T-cell (primary cell): ENCODE results near the gene CARMIL1. TPM values are rescaled to one million over a fixed set of nuclear protein-coding genes. Genes with fewer than 3 reads are reported as not detected.

Experiments used
- ATAC-seq, 4 experiments: fragments of 200-7000 bp in 3 of 4; fragments of 150-1000 bp in 1 of 4; cut with Tn5 transposase; replicated peaks in 1 of 4; 1 replicate in 3 of 4; 2 replicates in 1 of 4; pipeline ENCODE4 v1.10.0; 2021; ENCODE audit warnings: moderate library complexity in 3 of 4, mild to moderate bottlenecking in 2 of 4, moderate number of reproducible peaks in 1 of 4
- CTCF ChIA-PET, 2 donors: fragments of 300-600 bp; sonication (Branson Sonifier 250); formaldehyde crosslinking; loops; one replicate each; lab custom pipeline; 2022; ENCODE audit warnings: antibody characterized with exemption in 2 of 2; lab: Charles Lee
- POLR2A ChIA-PET, 2 donors: fragments of 300-600 bp; sonication (Branson Sonifier 250); formaldehyde crosslinking; loops; one replicate each; lab custom pipeline; 2022; ENCODE audit warnings: antibody characterized with exemption in 2 of 2; lab: Charles Lee
- DNase-seq, 35 experiments: peaks; one replicate each; pipeline versions ENCODE4 v3.0.0 to v3.0.0-alpha.2; 2013 to 2023
- H3K27ac ChIP-seq: one replicate; pipeline ENCODE4 v1.5.1; 2013; ENCODE audit warnings: low read length
- H3K27me3 ChIP-seq, 2 experiments: replicated peaks in 1 of 2; 1 replicate in 1 of 2; 2 replicates in 1 of 2; pipeline versions ENCODE4 v1.6.1 to v1.7.0; 2013; ENCODE audit warnings: low read length in 1 of 2, mixed read lengths in 1 of 2; ENCODE audit not compliant: control insufficient read depth in 2 of 2, insufficient read depth in 2 of 2; ENCODE audit errors: extremely low read depth in 1 of 2
- H3K36me3 ChIP-seq, 2 donors: 1 replicate in 1 of 2; 2 replicates in 1 of 2; pipeline versions ENCODE4 v1.6.1 to v1.7.0; 2013; ENCODE audit warnings: low read length in 1 of 2; ENCODE audit not compliant: control insufficient read depth in 2 of 2, insufficient read depth in 1 of 2; ENCODE audit errors: extremely low read depth in 1 of 2
- H3K4me1 ChIP-seq, 2 experiments: 1 replicate in 1 of 2; 2 replicates in 1 of 2; pipeline versions ENCODE4 v1.6.1 to v1.7.0; 2013; ENCODE audit warnings: low read length in 2 of 2, mixed read lengths in 1 of 2; ENCODE audit not compliant: insufficient read depth in 2 of 2, control insufficient read depth in 1 of 2; ENCODE audit errors: extremely low read depth in 1 of 2
- H3K4me3 ChIP-seq, 2 donors: 1 replicate in 1 of 2; 2 replicates in 1 of 2; pipeline versions ENCODE4 v1.5.1 to v1.7.0; 2013; ENCODE audit warnings: mild to moderate bottlenecking in 2 of 2, low read length in 1 of 2, moderate library complexity in 1 of 2; ENCODE audit not compliant: control insufficient read depth in 1 of 2; ENCODE audit errors: extremely low read depth in 1 of 2
- H3K9me3 ChIP-seq: 2 replicates; pipeline ENCODE4 v1.7.0; 2013
- H3K27ac Mint-ChIP-seq, 2 donors: one replicate each; pipeline ENCODE4 v1.8.0; 2020 to 2021; ENCODE audit warnings: mild to moderate bottlenecking in 2 of 2, mixed read lengths in 2 of 2
- H3K27me3 Mint-ChIP-seq, 2 donors: one replicate each; pipeline ENCODE4 v1.8.0; 2021 to 2022; ENCODE audit warnings: mixed read lengths in 2 of 2
- H3K36me3 Mint-ChIP-seq: one replicate; pipeline ENCODE4 v1.8.0; 2021; ENCODE audit warnings: mixed read lengths
- H3K4me1 Mint-ChIP-seq, 3 donors: one replicate each; pipeline ENCODE4 v1.8.0; 2020 to 2022; ENCODE audit warnings: mixed read lengths in 3 of 3, mild to moderate bottlenecking in 1 of 3
- H3K4me3 Mint-ChIP-seq, 3 donors: one replicate each; pipeline ENCODE4 v1.8.0; 2020 to 2022; ENCODE audit warnings: mild to moderate bottlenecking in 3 of 3, mixed read lengths in 3 of 3, moderate library complexity in 3 of 3
- H3K9me3 Mint-ChIP-seq, 3 donors: one replicate each; pipeline ENCODE4 v1.8.0; 2020 to 2022; ENCODE audit warnings: mixed read lengths in 3 of 3
- WGBS: methylation state at CpG from one replicate; pipeline ENCODE4 v1.1.5; 2013; ENCODE audit warnings: missing lambda C conversion rate; ENCODE audit not compliant: insufficient coverage; 5-methylcytosine and 5-hydroxymethylcytosine counted together
- total RNA-seq, 35 experiments: library from RNA in 6 of 35; stranded (reverse) in 6 of 35; fragments of 120-200 nt in 1 of 35; gene quantifications; one replicate each; pipeline versions ENCODE4 v1.2.1 to v1.2.4 and lab custom pipeline; 2013 to 2026

The CARMIL1 gene
- total RNA-seq, 5 donors from 2014 or later (not counting 1 experiment from before 2014, with no cell fraction given) = 4.0 to 11.6 (median 6.1) TPM

DNA sequence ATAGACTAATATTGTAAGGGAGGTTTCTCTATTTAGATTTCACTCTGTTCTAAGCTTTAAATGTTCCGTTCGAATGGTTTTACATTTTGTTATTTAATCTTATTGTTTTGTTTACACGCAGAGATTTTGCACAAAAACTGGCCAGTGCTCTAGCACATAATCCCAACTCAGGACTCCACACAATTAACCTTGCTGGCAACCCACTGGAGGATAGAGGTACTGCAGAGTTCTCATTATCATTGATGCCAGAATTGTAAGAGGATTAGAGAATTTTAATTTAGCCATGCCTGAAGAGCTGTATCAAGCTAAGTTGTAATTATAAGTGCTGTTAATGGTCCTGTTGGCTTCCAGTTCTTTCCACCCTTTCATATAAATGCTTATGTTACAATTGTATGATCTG, 193.1 kb downstream of the CARMIL1 start:
- Mint-ChIP-seq H3K9me3 (no peaks in the 10 kb centered on the region), H3K4me3 (no peak overlapping the region), H3K27me3 (no peaks in the 10 kb centered on the region), H3K36me3 (peaks cover 31% of the 10 kb centered on the region), H3K4me1 (no peaks in the 10 kb centered on the region), H3K27ac (no peak overlapping the region)
- DNase-seq (peak in 1 of 35 experiments; percentile 7), ATAC-seq (no peak)
- H3K36me3 ChIP-seq = no peaks in the 10 kb centered on the region
- no peak overlapping the region for H3K4me3 ChIP-seq
- no peaks in the 10 kb centered on the region for H3K9me3 ChIP-seq
- POLR2A ChIA-PET = no interaction called here
- no peak overlapping the region for H3K27ac ChIP-seq
- no peaks in the 10 kb centered on the region for H3K27me3 ChIP-seq
- CTCF ChIA-PET = interaction anchor here (0.6 to 1.7 kb wide), 3 partner anchors 16 to 207 kb away, joined by 3 to 5 read pairs (median 3); no protein-coding TSS in a partner anchor
- WGBS = no CpG with 5 or more reads among the region's 3 CpGs
- no peaks in the 10 kb centered on the region for H3K4me1 ChIP-seq

DNA sequence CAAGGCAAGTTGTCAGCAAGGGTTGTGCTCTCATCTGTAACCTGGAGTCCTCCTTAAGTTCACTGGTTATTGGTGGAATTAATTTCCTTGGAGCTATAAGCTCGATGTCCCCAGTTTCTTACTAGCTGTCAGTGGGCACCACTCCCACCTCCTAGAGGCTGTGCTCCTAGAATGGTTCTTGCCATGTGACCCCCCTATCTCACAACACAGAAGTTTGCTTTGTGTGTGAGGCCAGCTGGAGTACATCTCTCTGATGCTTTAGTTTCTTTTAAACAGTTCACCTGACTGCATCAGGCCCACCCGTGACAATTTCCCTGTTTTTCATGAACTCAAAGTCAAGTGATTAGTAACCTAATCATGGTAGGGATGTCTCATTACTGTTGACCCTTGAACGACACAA, 193.7 kb downstream of the CARMIL1 start:
- H3K27ac Mint-ChIP-seq = no peak overlapping the region

DNA sequence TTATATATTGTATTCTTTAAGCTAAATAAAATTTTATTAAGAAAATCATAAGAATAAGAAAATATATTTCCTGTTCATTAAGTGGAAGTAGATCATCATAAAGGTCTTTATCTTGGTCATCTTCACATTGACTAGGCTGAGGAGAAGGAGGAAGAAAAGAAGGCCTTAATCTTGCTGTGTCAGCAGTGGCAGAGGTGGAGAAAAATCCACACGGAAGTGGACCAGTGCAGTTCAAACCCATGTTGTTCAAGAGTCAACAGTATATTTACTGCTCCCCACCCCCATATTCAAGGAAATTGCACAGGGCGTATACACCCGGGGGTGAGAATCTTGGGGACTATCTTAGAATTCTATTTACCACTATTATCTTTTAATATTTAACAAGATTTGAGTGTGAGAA, 194.3 kb downstream of the CARMIL1 start:
- Histone ChIP-seq H3K27me3 (no peaks in the 10 kb centered on the region), H3K9me3 (no peaks in the 10 kb centered on the region), H3K27ac (no peak overlapping the region), H3K4me1 (no peaks in the 10 kb centered on the region), H3K4me3 (no peak overlapping the region), H3K36me3 (no peaks in the 10 kb centered on the region)
- Mint-ChIP-seq H3K4me3 (no peak overlapping the region), H3K27me3 (no peaks in the 10 kb centered on the region), H3K4me1 (no peaks in the 10 kb centered on the region), H3K9me3 (no peaks in the 10 kb centered on the region), H3K27ac (no peak overlapping the region), H3K36me3 (peaks cover 29% of the 10 kb centered on the region)
- ATAC-seq = no peak
- no CpG with 5 or more reads among the region's 3 CpGs for WGBS
- DNase-seq = no peak
- ChIA-PET CTCF (interaction anchor here in 1 of 2 donors (0.6 to 1.7 kb wide), 2 partner anchors 16 to 196 kb away, joined by 3 to 5 read pairs; no protein-coding TSS in a partner anchor), POLR2A (interaction anchor here in 1 of 2 donors (0.5 kb wide), 1 partner anchor 22 kb away, joined by 3 read pairs; no protein-coding TSS in a partner anchor)

More for the DNA sequence above, 193.7 kb downstream of the CARMIL1 start:
- no CpG with 5 or more reads among the region's 3 CpGs for WGBS
- CTCF ChIA-PET = interaction anchor here (0.6 to 1.7 kb wide), 4 partner anchors 16 to 207 kb away, joined by 3 to 5 read pairs (median 3); no protein-coding TSS in a partner anchor
- Histone ChIP-seq H3K4me3 (no peak overlapping the region), H3K4me1 (no peaks in the 10 kb centered on the region), H3K27ac (no peak overlapping the region), H3K27me3 (no peaks in the 10 kb centered on the region), H3K36me3 (no peaks in the 10 kb centered on the region), H3K9me3 (no peaks in the 10 kb centered on the region)
- no peaks in the 10 kb centered on the region for H3K4me1 Mint-ChIP-seq
- ATAC-seq (no peak), DNase-seq (no peak)
- peaks cover 28% of the 10 kb centered on the region for H3K36me3 Mint-ChIP-seq
- H3K9me3 Mint-ChIP-seq = no peaks in the 10 kb centered on the region
- H3K27me3 Mint-ChIP-seq = no peaks in the 10 kb centered on the region
- H3K4me3 Mint-ChIP-seq = no peak overlapping the region
- POLR2A ChIA-PET = no interaction called here

DNA sequence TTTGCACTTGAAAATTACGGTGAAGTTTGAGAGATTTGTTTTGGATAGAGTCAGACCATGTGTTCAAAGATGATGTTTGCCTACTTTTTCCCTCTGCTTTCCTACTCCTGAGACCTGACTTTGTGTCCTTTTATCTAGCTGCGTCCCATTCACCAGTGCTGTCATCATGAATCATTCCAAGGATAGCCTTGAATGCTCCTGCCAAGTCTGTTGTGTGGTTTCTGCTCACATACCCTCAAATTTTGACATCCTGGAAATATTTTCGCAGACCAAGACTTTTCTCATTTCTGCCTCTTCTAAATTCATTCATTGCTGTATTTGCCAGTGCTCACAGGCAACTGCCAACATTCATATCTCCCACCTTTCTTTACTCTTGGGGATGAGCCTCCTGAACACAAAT, 197.0 kb downstream of the CARMIL1 start:
- no peak overlapping the region for H3K27ac ChIP-seq
- ChIA-PET POLR2A (no interaction called here), CTCF (interaction anchor here in 1 of 2 donors (1.2 to 1.4 kb wide), 2 partner anchors 14 to 20 kb away, joined by 3 to 4 read pairs; no protein-coding TSS in a partner anchor)
- DNase-seq (no peak), ATAC-seq (no peak)
- H3K27me3 ChIP-seq = no peaks in the 10 kb centered on the region
- H3K4me3 Mint-ChIP-seq = no peak overlapping the region
- H3K4me3 ChIP-seq = no peak overlapping the region
- no peaks in the 10 kb centered on the region for H3K4me1 ChIP-seq
- H3K4me1 Mint-ChIP-seq = peaks cover 0 to 6% (median 0%) of the 10 kb centered on the region in 3 donors
- H3K36me3 ChIP-seq = no peaks in the 10 kb centered on the region
- peaks cover 29% of the 10 kb centered on the region for H3K36me3 Mint-ChIP-seq
- no peaks in the 10 kb centered on the region for H3K9me3 ChIP-seq
- 100% methylated on average over 1 of the region's 3 CpGs for WGBS
- H3K27me3 Mint-ChIP-seq = no peaks in the 10 kb centered on the region
- H3K9me3 Mint-ChIP-seq = no peaks in the 10 kb centered on the region
- no peak overlapping the region for H3K27ac Mint-ChIP-seq

DNA sequence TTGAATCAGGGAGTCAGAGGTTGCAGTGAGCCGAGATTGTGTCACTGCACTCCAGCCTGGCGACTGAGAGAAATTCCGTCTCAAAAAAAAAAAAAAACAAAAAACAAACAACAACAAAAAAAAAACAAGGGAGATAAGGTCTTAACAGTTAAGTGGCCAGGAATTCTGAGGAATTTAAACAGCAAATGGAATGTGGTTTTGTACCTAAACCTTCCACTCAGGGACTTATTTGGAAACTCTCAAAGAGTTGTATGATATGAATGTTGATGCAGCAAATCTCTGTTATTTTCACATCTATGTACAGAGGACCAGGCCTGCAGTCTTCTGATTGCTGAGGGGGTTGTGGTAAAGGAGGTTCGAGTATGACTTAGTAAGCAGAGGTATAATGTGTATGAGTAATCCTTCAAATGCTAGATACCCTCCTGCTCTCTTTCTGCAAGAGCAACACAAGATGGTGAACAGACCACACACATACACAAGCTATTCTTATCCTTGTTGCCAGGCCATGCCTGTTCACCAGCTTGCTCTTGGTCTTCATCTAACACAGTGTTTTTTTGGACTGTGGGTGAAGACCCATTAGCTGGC, 197.9 kb downstream of the CARMIL1 start:
- no peak for ATAC-seq
- H3K36me3 Mint-ChIP-seq = peaks cover 32% of the 10 kb centered on the region
- H3K4me3 ChIP-seq = no peak overlapping the region
- CTCF ChIA-PET = interaction anchor here in 1 of 2 donors (1.4 kb wide), 1 partner anchor 13 kb away, joined by 3 read pairs; no protein-coding TSS in a partner anchor
- no CpG with 5 or more reads among the region's 4 CpGs for WGBS
- no peaks in the 10 kb centered on the region for H3K4me1 ChIP-seq
- no peaks in the 10 kb centered on the region for H3K27me3 ChIP-seq
- peaks cover 0 to 6% (median 0%) of the 10 kb centered on the region in 3 donors for H3K4me1 Mint-ChIP-seq
- H3K36me3 ChIP-seq = no peaks in the 10 kb centered on the region
- H3K4me3 Mint-ChIP-seq = no peak overlapping the region
- no peak overlapping the region for H3K27ac Mint-ChIP-seq
- H3K27ac ChIP-seq = no peak overlapping the region
- H3K9me3 ChIP-seq = no peaks in the 10 kb centered on the region
- H3K9me3 Mint-ChIP-seq = no peaks in the 10 kb centered on the region
- H3K27me3 Mint-ChIP-seq = no peaks in the 10 kb centered on the region
- POLR2A ChIA-PET = interaction anchor here in 1 of 2 donors (1.7 kb wide), 1 partner anchor 42 kb away, joined by 4 read pairs; no protein-coding TSS in a partner anchor
- DNase-seq = no peak

DNA sequence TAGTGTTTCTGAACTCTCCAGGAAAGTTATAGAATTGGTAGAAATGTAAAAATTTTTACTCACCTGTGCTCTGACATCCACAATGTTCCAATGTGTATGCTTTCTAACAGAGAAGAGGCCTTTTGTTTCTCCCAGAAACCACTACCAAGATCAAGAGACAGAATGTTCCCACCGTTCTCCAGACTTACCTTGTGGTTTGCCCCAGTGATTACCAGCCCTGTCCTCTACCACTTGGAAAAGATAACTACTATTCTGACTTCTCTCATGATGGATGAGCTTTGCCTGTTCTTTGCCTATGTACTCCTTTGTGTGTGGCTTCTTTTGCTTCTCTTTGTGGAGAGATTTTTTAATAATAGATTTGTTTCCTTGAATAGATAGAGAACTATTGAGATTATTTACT, 199.8 kb downstream of the CARMIL1 start:
- Histone ChIP-seq H3K4me3 (no peak overlapping the region), H3K27ac (no peak overlapping the region), H3K36me3 (peaks cover 0 to 2% of the 10 kb centered on the region in 2 donors), H3K4me1 (no peaks in the 10 kb centered on the region), H3K9me3 (no peaks in the 10 kb centered on the region), H3K27me3 (no peaks in the 10 kb centered on the region)
- H3K27me3 Mint-ChIP-seq = no peaks in the 10 kb centered on the region
- H3K36me3 Mint-ChIP-seq = peaks cover 30% of the 10 kb centered on the region
- no peaks in the 10 kb centered on the region for H3K9me3 Mint-ChIP-seq
- H3K4me1 Mint-ChIP-seq = peaks cover 0 to 6% (median 0%) of the 10 kb centered on the region in 3 donors
- POLR2A ChIA-PET = interaction anchor here in 1 of 2 donors (1.7 kb wide), 1 partner anchor 44 kb away, joined by 4 read pairs; no protein-coding TSS in a partner anchor
- no CpG with 5 or more reads among the region's 1 CpG for WGBS
- CTCF ChIA-PET = interaction anchor here in 1 of 2 donors (1.6 kb wide), 1 partner anchor 11 kb away, joined by 4 read pairs; no protein-coding TSS in a partner anchor
- ATAC-seq (no peak), DNase-seq (no peak)
- peak overlapping the region in 1 of 2 donors; percentile 44 for H3K27ac Mint-ChIP-seq
- no peak overlapping the region for H3K4me3 Mint-ChIP-seq
